ENCODE data around the gene HNF1B.
A peak's percentile ranks its signal among the peaks of the same experiment; 100 is the strongest.

The HNF1B gene

GRCh38 chr17:37643869-37644268 lies 101.0 kb downstream of the HNF1B start:
- Histone ChIP-seq H3K4me1 (ENCODE audit: low read length) (peaks cover 12% of the 10 kb centered on the region), H3K27me3 (replicated peaks; ENCODE audit: insufficient read depth, low read length) (0 out of 2 replicates have a peak, but pooled peaks cover 4% of the 10 kb centered on the region), H3K4me3 (ENCODE audit: low read length) (peak overlapping the region; percentile 83), H3K79me2 (ENCODE audit: low read length) (peaks cover 43% of the 10 kb centered on the region), H3K9me2 (replicated peaks; ENCODE audit: insufficient read depth, low read length) (no peaks in the 10 kb centered on the region), H3K9ac (ENCODE audit: low read length) (peak overlapping the region; percentile 79; the same call in 1 of the 2 replicates), H3K9me3 (replicated peaks; ENCODE audit: insufficient read depth, low read length) (no peaks in the 10 kb centered on the region), H3F3A (ENCODE audit: insufficient read depth, low read length) (peaks cover 7% of the 10 kb centered on the region; the same call in 1 of the 2 replicates), H4K20me1 (ENCODE audit: insufficient read depth, low read length) (no peaks in the 10 kb centered on the region), H2AFZ (ENCODE audit: low read length) (peak overlapping the region; percentile 73), H3K36me3 (replicated peaks; ENCODE audit: insufficient read depth, low read length) (peaks cover 6% of the 10 kb centered on the region), H3K4me2 (ENCODE audit: low read depth, low read length) (peak overlapping the region; percentile 62), H3K27ac (ENCODE audit: low read length) (no peak overlapping the region)
- no peak for DNase-seq
- TF ChIP-seq EZH2 (optimal IDR thresholded peaks at IDR 0.05; ENCODE audit: low read depth, low read length) (no peak), CTCF (IDR thresholded peaks at IDR 0.05; ENCODE audit: low read length) (no peak), EZH2phosphoT487 (IDR thresholded peaks at IDR 0.05; ENCODE audit: low read length) (no peak)

GRCh38 chr17:37643118-37643766 lies 101.6 kb downstream of the HNF1B start, which contains the start of gene DDX52:
Gene DDX52, minus strand, starts transcription at chr17:37643446. Its CDS starts 26 bp downstream, at chr17:37643420.
- Histone ChIP-seq H3K4me1 (ENCODE audit: low read length) (peaks cover 6% of the 10 kb centered on the region; the same call in 1 of the 2 replicates), H3K27me3 (replicated peaks; ENCODE audit: insufficient read depth, low read length) (0 out of 2 replicates have a peak, but pooled peaks cover 4% of the 10 kb centered on the region), H3K4me2 (ENCODE audit: low read depth, low read length) (peak within 1 kb of the TSS; percentile 67), H3K9me2 (replicated peaks; ENCODE audit: insufficient read depth, low read length) (no peaks in the 10 kb centered on the region), H3K9me3 (replicated peaks; ENCODE audit: insufficient read depth, low read length) (no peaks in the 10 kb centered on the region), H3K27ac (ENCODE audit: low read length) (peak within 1 kb of the TSS; percentile 24; the same call in 1 of the 2 replicates), H3F3A (ENCODE audit: insufficient read depth, low read length) (0 out of 2 replicates have a peak, but pooled peaks cover under 1% of the 10 kb centered on the region), H2AFZ (ENCODE audit: low read length) (peak within 1 kb of the TSS; percentile 73), H3K36me3 (replicated peaks; ENCODE audit: insufficient read depth, low read length) (peaks cover 6% of the 10 kb centered on the region), H3K4me3 (ENCODE audit: low read length) (peak within 1 kb of the TSS; percentile 83), H4K20me1 (ENCODE audit: insufficient read depth, low read length) (no peaks in the 10 kb centered on the region), H3K9ac (ENCODE audit: low read length) (peak within 1 kb of the TSS; percentile 79), H3K79me2 (ENCODE audit: low read length) (peaks cover 49% of the 10 kb centered on the region)
- DNase-seq: peak; percentile 96
- TF ChIP-seq CTCF (IDR thresholded peaks at IDR 0.05; ENCODE audit: low read length): no peak
- TF ChIP-seq EZH2phosphoT487 (IDR thresholded peaks at IDR 0.05; ENCODE audit: low read length): no peak
- TF ChIP-seq EZH2 (optimal IDR thresholded peaks at IDR 0.05; ENCODE audit: low read depth, low read length): no peak

- Histone ChIP-seq H3K4me1 (ENCODE audit: low read length) (peaks cover 3% of the 10 kb centered on the region; the same call in 1 of the 2 replicates), H4K20me1 (ENCODE audit: insufficient read depth, low read length) (no peaks in the 10 kb centered on the region), H3K79me2 (ENCODE audit: low read length) (peaks cover 54% of the 10 kb centered on the region), H3K4me3 (ENCODE audit: low read length) (peak overlapping the region; percentile 83), H3K9me2 (replicated peaks; ENCODE audit: insufficient read depth, low read length) (no peaks in the 10 kb centered on the region), H3K9me3 (replicated peaks; ENCODE audit: insufficient read depth, low read length) (no peaks in the 10 kb centered on the region), H2AFZ (ENCODE audit: low read length) (peak overlapping the region; percentile 73), H3K27ac (ENCODE audit: low read length) (peak overlapping the region; percentile 24; the same call in 1 of the 2 replicates), H3K9ac (ENCODE audit: low read length) (peak overlapping the region; percentile 79), H3K4me2 (ENCODE audit: low read depth, low read length) (peak overlapping the region; percentile 67), H3K36me3 (replicated peaks; ENCODE audit: insufficient read depth, low read length) (peaks cover 6% of the 10 kb centered on the region), H3F3A (ENCODE audit: insufficient read depth, low read length) (no peaks in the 10 kb centered on the region), H3K27me3 (replicated peaks; ENCODE audit: insufficient read depth, low read length) (0 out of 2 replicates have a peak, but pooled peaks cover 4% of the 10 kb centered on the region)
- TF ChIP-seq EZH2 (optimal IDR thresholded peaks at IDR 0.05; ENCODE audit: low read depth, low read length) (no peak), EZH2phosphoT487 (IDR thresholded peaks at IDR 0.05; ENCODE audit: low read length) (no peak), CTCF (IDR thresholded peaks at IDR 0.05; ENCODE audit: low read length) (no peak)
- DNase-seq: peak; percentile 25
Observed at GRCh38 chr17:37642681-37643080, 102.2 kb downstream of the HNF1B start.
